A673 (cell line): ENCODE results near the gene NHERF2.

Experiments used
- CTCF ChIP-seq: fragments of 300-800, 200-600 bp; sonication (generic); conservative IDR thresholded peaks from 2 replicates; pipeline ENCODE4 v1.5.1; 2017; ENCODE audit warnings: low read depth, mild to moderate bottlenecking, antibody characterized with exemption, low read length, moderate library complexity, mixed read lengths
- EZH2 ChIP-seq: fragments of 200-600 bp; sonication (generic); IDR thresholded peaks from 2 replicates; pipeline ENCODE4 v1.6.1; 2017; ENCODE audit warnings: borderline replicate concordance, low read depth, mild to moderate bottlenecking, mixed read lengths, antibody characterized with exemption, low read length; ENCODE audit not compliant: poor library complexity, severe bottlenecking

GRCh38 chr16:2082983-2083364 lies 56.3 kb downstream of the NHERF2 start:
- TF ChIP-seq EZH2: no peak
- no peak for TF ChIP-seq CTCF
